Stomach (tissue), 4 donors: ENCODE data around the gene SF1.

Source experiments
- EP300 ChIP-seq: sonication (generic); formaldehyde crosslinking; IDR thresholded peaks from one replicate; pipeline ENCODE4 v1.6.1; 2017; ENCODE audit warnings: antibody characterized with exemption
- POLR2A ChIP-seq, 4 donors: fragments of 450-650 bp; IDR thresholded peaks; one replicate each; pipeline ENCODE4 v1.6.1; 2016; ENCODE audit warnings: antibody characterized with exemption in 4 of 4, control low read depth in 2 of 4, mild to moderate bottlenecking in 1 of 4, moderate library complexity in 1 of 4
- POLR2AphosphoS5 ChIP-seq, 3 donors: sonication (generic); formaldehyde crosslinking; IDR thresholded peaks; one replicate each; pipeline ENCODE4 v1.6.1; 2016; ENCODE audit warnings: antibody characterized with exemption in 3 of 3
- TF ChIP-seq, protein P1 (sequence below), 7 experiments: fragments of 450-650 bp in 4 of 7; fragments of 200-600 bp in 3 of 7; sonication (generic) in 3 of 7; IDR thresholded peaks; one replicate each; pipeline ENCODE4 v1.5.1; 2016 to 2019; ENCODE audit warnings: antibody characterized with exemption in 7 of 7, control low read depth in 2 of 7, mild to moderate bottlenecking in 1 of 7

DNA sequence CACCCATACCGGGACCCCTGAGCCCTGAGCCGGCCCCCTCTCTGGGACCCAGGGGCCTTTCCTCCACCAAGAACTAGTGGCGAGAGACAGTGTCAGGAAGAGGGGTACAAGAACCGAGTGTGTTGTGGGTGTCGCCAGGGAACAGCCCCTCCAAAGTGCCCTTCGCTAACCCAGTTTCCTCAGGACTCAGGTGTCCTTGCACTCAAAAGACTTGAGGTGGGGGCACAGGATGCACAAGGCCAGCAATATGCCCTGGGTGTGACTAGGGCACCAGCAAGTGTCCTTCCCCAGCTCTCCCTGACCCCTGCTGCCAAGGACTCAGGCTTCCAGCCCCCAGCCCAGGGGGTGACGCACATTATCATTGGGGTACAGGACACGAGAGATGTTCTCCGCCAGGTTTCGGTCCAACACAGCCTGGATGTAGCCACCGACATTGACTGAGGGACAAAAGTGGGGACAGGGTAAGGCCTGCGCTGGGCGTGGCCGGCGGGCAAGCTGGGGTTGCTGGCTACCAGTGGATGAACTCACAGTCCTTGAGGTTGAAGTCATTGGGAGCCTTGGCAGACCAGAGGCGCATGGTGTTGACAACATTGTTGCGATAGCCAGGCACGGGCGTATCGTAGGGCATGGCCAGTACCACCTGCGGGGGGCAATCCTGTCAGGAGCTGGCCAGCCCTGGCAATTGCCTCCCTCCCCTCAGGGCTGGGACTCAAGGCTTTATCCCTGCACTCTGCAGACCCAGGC is 23.3 kb downstream of the SF1 start:
- TF ChIP-seq, protein P1, sequence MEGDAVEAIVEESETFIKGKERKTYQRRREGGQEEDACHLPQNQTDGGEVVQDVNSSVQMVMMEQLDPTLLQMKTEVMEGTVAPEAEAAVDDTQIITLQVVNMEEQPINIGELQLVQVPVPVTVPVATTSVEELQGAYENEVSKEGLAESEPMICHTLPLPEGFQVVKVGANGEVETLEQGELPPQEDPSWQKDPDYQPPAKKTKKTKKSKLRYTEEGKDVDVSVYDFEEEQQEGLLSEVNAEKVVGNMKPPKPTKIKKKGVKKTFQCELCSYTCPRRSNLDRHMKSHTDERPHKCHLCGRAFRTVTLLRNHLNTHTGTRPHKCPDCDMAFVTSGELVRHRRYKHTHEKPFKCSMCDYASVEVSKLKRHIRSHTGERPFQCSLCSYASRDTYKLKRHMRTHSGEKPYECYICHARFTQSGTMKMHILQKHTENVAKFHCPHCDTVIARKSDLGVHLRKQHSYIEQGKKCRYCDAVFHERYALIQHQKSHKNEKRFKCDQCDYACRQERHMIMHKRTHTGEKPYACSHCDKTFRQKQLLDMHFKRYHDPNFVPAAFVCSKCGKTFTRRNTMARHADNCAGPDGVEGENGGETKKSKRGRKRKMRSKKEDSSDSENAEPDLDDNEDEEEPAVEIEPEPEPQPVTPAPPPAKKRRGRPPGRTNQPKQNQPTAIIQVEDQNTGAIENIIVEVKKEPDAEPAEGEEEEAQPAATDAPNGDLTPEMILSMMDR (IDR thresholded peaks at IDR 0.05): no peak
- TF ChIP-seq POLR2A (IDR thresholded peaks at IDR 0.05) (no peak), POLR2AphosphoS5 (IDR thresholded peaks at IDR 0.05) (no peak), EP300 (no peak)
